Keratinocyte (primary cell): ENCODE results near the gene KCNG2. TPM values are rescaled to one million over a fixed set of nuclear protein-coding genes. Genes with fewer than 3 reads are reported as not detected.

Experiments
- DNase-seq: peaks from one replicate; pipeline ENCODE4 v3.0.0-alpha.2; 2011; ENCODE audit warnings: low read depth, missing footprints, low spot score
- FAIRE-seq: peaks from 2 replicates; lab custom pipeline; 2011; peaks lifted over from hg19 to GRCh38; lab: Jason Lieb, UNC
- H2AFZ ChIP-seq: 2 replicates; pipeline ENCODE4 v1.6.0; 2012; ENCODE audit warnings: low read length, control low read depth, inconsistent platforms; ENCODE audit not compliant: control insufficient read depth
- H3K27ac ChIP-seq: 2 replicates; pipeline ENCODE4 v1.5.1; 2011; ENCODE audit warnings: low read length; ENCODE audit not compliant: control insufficient read depth, insufficient read depth
- H3K27me3 ChIP-seq: 3 replicates; pipeline ENCODE4 v1.6.0; 2011; ENCODE audit warnings: low read length; ENCODE audit not compliant: control insufficient read depth, insufficient read depth; ENCODE audit errors: extremely low read depth
- H3K36me3 ChIP-seq, 2 experiments: 2 replicates in 1 of 2; 3 replicates in 1 of 2; pipeline ENCODE4 v1.5.1; 2011; ENCODE audit warnings: low read length in 2 of 2, mild to moderate bottlenecking in 1 of 2; ENCODE audit not compliant: control insufficient read depth in 2 of 2, insufficient read depth in 2 of 2; ENCODE audit errors: extremely low read depth in 1 of 2
- H3K4me1 ChIP-seq: 3 replicates; pipeline ENCODE4 v1.5.1; 2011; ENCODE audit warnings: low read length; ENCODE audit not compliant: control insufficient read depth, insufficient read depth; ENCODE audit errors: extremely low read depth
- H3K4me2 ChIP-seq: 3 replicates; pipeline ENCODE4 v1.6.0; 2011; ENCODE audit warnings: low read depth, low read length; ENCODE audit not compliant: control insufficient read depth, insufficient read depth; ENCODE audit errors: extremely low read depth
- H3K4me3 ChIP-seq, 3 experiments: fragments of 200-600 bp in 1 of 3; sonication (generic) in 1 of 3; 2 replicates in 2 of 3; 3 replicates in 1 of 3; pipeline ENCODE4 v1.5.1; 2011 to 2016; ENCODE audit warnings: low read length in 3 of 3, mild to moderate bottlenecking in 3 of 3, control low read depth in 2 of 3, inconsistent platforms in 1 of 3, low read depth in 1 of 3, mixed read lengths in 1 of 3, mixed run types in 1 of 3, moderate library complexity in 1 of 3; ENCODE audit not compliant: control insufficient read depth in 2 of 3, insufficient read depth in 2 of 3; ENCODE audit errors: extremely low read depth in 1 of 3
- H3K79me2 ChIP-seq: 2 replicates; pipeline ENCODE4 v1.6.0; 2012; ENCODE audit warnings: low read length; ENCODE audit not compliant: control insufficient read depth, insufficient read depth
- H3K9ac ChIP-seq: 3 replicates; pipeline ENCODE4 v1.6.0; 2011; ENCODE audit warnings: low read length; ENCODE audit not compliant: control insufficient read depth, insufficient read depth; ENCODE audit errors: extremely low read depth
- H3K9me1 ChIP-seq: 3 replicates; pipeline ENCODE4 v1.6.0; 2011; ENCODE audit warnings: low read length; ENCODE audit not compliant: control insufficient read depth, insufficient read depth; ENCODE audit errors: extremely low read depth
- H3K9me3 ChIP-seq: 2 replicates; pipeline ENCODE4 v1.5.1; 2012; ENCODE audit warnings: low read depth, low read length; ENCODE audit not compliant: control insufficient read depth
- H4K20me1 ChIP-seq: 3 replicates; pipeline ENCODE4 v1.6.0; 2011; ENCODE audit warnings: low read length; ENCODE audit not compliant: control insufficient read depth, insufficient read depth; ENCODE audit errors: extremely low read depth
- CTCF ChIP-seq, 3 experiments: IDR thresholded peaks in 1 of 3; conservative IDR thresholded peaks in 1 of 3; optimal IDR thresholded peaks in 1 of 3; 2 replicates in 2 of 3; 3 replicates in 1 of 3; pipeline versions ENCODE3 to v1.5.1; 2011; ENCODE audit warnings: low read length in 3 of 3, mild to moderate bottlenecking in 3 of 3, moderate library complexity in 2 of 3, control low read depth in 1 of 3, inconsistent platforms in 1 of 3; ENCODE audit not compliant: insufficient read depth in 2 of 3; ENCODE audit errors: extremely low read depth in 1 of 3
- EZH2 ChIP-seq: IDR thresholded peaks from one replicate; pipeline ENCODE4 v1.6.1; 2012; ENCODE audit warnings: inconsistent platforms, mild to moderate bottlenecking, low read length, moderate library complexity
- dilution Hi-C: fragments of 300-500 bp; cut with MboI; formaldehyde crosslinking; loops from one replicate; pipeline ENCODE4 v1.7.0; 2020; ENCODE audit warnings: low sequenced_read_pairs; ENCODE audit not compliant: extremely low pct_ligation_motif_present
- polyA plus RNA-seq, 5 experiments: library from polyadenylated mRNA; depleted of rRNA in 3 of 5; stranded (reverse) in 3 of 5; stranded (forward) in 1 of 5; unstranded in 1 of 5; fragments of >200 nt; gene quantifications; 1 replicate in 1 of 5; 2 replicates in 3 of 5; 3 replicates in 1 of 5; pipeline versions ENCODE4 v1.2.1 to v1.2.3, GENCODE V29; 2011 to 2012; ENCODE audit warnings: missing spikeins in 2 of 5, low read depth in 1 of 5, low replicate concordance in 1 of 5

The KCNG2 gene
- polyA plus RNA-seq, 1 donor (not counting 4 experiments of a cell fraction or from before 2014, with no cell fraction given): not detected

DNA sequence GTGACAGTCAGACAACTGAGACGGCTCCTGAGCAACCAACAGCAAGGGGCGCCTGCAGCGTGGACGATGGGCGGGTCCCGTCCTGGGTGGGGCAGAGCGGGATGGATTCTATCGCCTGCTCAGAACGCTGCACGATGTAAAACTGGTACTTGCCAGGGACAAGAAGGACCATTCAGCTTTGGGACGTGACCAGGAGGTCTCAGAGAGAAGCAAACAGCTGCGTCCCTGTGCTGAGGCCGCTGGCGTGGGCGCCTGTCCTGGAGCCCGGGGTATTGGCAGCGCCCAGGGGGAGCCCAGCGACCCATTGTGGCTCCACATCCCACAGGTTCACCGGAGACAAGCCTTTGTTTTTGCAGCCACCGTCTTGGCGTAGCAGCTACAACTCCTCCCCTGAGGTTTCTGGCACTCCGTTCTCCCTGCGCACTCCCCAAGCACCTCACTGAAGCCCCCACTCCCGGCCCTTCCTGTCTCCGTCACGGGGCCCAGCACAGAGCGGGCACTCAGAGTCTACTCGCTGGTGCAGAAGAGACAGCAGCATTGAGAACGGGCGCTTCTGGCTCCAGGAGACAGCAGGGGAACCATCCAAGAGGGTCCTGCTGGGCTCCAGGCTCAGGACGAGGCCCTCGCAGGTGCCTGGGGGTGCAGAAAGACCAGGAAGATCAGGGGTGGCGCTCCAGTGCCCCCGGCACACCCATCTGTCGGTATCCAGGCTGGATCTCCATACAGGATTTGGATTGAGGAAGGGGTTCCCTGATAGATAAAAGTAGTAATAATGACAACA, 22.1 kb upstream of the KCNG2 start:
- no peak overlapping the region for H3K9ac ChIP-seq
- H3K4me2 ChIP-seq: no peak overlapping the region
- no peaks in the 10 kb centered on the region for H3K9me1 ChIP-seq
- H3K27me3 ChIP-seq: peaks cover 20% of the 10 kb centered on the region
- dilution Hi-C loops: no loop called here
- H3K79me2 ChIP-seq: no peaks in the 10 kb centered on the region
- TF ChIP-seq EZH2 (no peak), CTCF (optimal IDR thresholded peaks at IDR 0.05 in 1 of 3, IDR thresholded peaks at IDR 0.05 in 1 of 3, conservative IDR thresholded peaks at IDR 0.05 in 1 of 3; ENCODE audit: extremely low read depth in 1 of 3, insufficient read depth in 2 of 3, low read length in 3 of 3) (no peak)
- H3K36me3 ChIP-seq: no peaks in the 10 kb centered on the region
- no peak overlapping the region for H3K27ac ChIP-seq
- no peaks in the 10 kb centered on the region for H3K4me1 ChIP-seq
- DNase-seq (no peak), FAIRE-seq (no peak)
- H2AFZ ChIP-seq: no peak overlapping the region
- no peaks in the 10 kb centered on the region for H3K9me3 ChIP-seq
- no peaks in the 10 kb centered on the region for H4K20me1 ChIP-seq
- no peak overlapping the region for H3K4me3 ChIP-seq

GRCh38 chr18:79776674-79777073, 21.1 kb upstream of the KCNG2 start:
- Histone ChIP-seq H3K4me3 (no peak overlapping the region), H3K9me3 (no peaks in the 10 kb centered on the region), H3K27me3 (peaks cover 20% of the 10 kb centered on the region), H4K20me1 (no peaks in the 10 kb centered on the region), H3K27ac (no peak overlapping the region), H3K79me2 (no peaks in the 10 kb centered on the region), H3K4me2 (no peak overlapping the region), H3K36me3 (no peaks in the 10 kb centered on the region), H3K4me1 (no peaks in the 10 kb centered on the region), H3K9ac (no peak overlapping the region), H3K9me1 (no peaks in the 10 kb centered on the region), H2AFZ (no peak overlapping the region)
- TF ChIP-seq EZH2: no peak
- TF ChIP-seq CTCF (optimal IDR thresholded peaks at IDR 0.05 in 1 of 3, IDR thresholded peaks at IDR 0.05 in 1 of 3, conservative IDR thresholded peaks at IDR 0.05 in 1 of 3; ENCODE audit: extremely low read depth in 1 of 3, insufficient read depth in 2 of 3, low read length in 3 of 3): no peak
- dilution Hi-C loops: no loop called here
- DNase-seq: no peak
- no peak for FAIRE-seq
